H9 (cell line): ENCODE results near the gene FARP2. TPM values are rescaled to one million over a fixed set of nuclear protein-coding genes. Genes with fewer than 3 reads are reported as not detected.
A peak's percentile ranks its signal among the peaks of the same experiment; 100 is the strongest.

Experiments
- DNase-seq: peaks from one replicate; pipeline ENCODE4 v3.0.0-alpha.2; 2017
- H2AFZ ChIP-seq: one replicate; pipeline ENCODE4 v1.6.1; 2013; ENCODE audit warnings: mild to moderate bottlenecking, low read length, control low read depth, moderate library complexity
- H2AK5ac ChIP-seq: 2 replicates; pipeline ENCODE4 v1.6.1; 2013; ENCODE audit warnings: low read length, control low read depth, mixed read lengths; ENCODE audit not compliant: insufficient read length
- H2BK120ac ChIP-seq: one replicate; pipeline ENCODE4 v1.6.1; 2013; ENCODE audit warnings: low read depth, mild to moderate bottlenecking, low read length, control low read depth, inconsistent platforms; ENCODE audit not compliant: poor library complexity, severe bottlenecking
- H2BK12ac ChIP-seq: 2 replicates; pipeline ENCODE4 v1.6.1; 2013; ENCODE audit warnings: low read length, control low read depth, mixed read lengths, low read depth; ENCODE audit not compliant: insufficient read length
- H2BK15ac ChIP-seq: 2 replicates; pipeline ENCODE4 v1.6.1; 2013; ENCODE audit warnings: low read depth, low read length, control low read depth
- H2BK20ac ChIP-seq: one replicate; pipeline ENCODE4 v1.6.1; 2013; ENCODE audit warnings: low read depth, mild to moderate bottlenecking, low read length, control low read depth, inconsistent platforms; ENCODE audit not compliant: poor library complexity, severe bottlenecking
- H2BK5ac ChIP-seq: 2 replicates; pipeline ENCODE4 v1.6.1; 2013; ENCODE audit warnings: low read length, control low read depth, mixed read lengths; ENCODE audit not compliant: insufficient read length
- H3K14ac ChIP-seq: 2 replicates; pipeline ENCODE4 v1.6.1; 2013; ENCODE audit warnings: low read length, control low read depth; ENCODE audit not compliant: insufficient read depth
- H3K18ac ChIP-seq: 2 replicates; pipeline ENCODE4 v1.6.1; 2013; ENCODE audit warnings: low read depth, mild to moderate bottlenecking, mixed read lengths, low read length, control low read depth; ENCODE audit not compliant: insufficient read length
- H3K23ac ChIP-seq: 2 replicates; pipeline ENCODE4 v1.6.1; 2013; ENCODE audit warnings: low read length, control low read depth, mixed read lengths, low read depth; ENCODE audit not compliant: insufficient read length
- H3K23me2 ChIP-seq: 2 replicates; pipeline ENCODE4 v1.6.1; 2013; ENCODE audit warnings: low read depth, mild to moderate bottlenecking, mixed read lengths, low read length, control low read depth; ENCODE audit not compliant: insufficient read length, poor library complexity, severe bottlenecking
- H3K27ac ChIP-seq: 2 replicates; pipeline ENCODE4 v1.5.1; 2013; ENCODE audit warnings: low read length, control low read depth, mixed read lengths, low read depth; ENCODE audit not compliant: insufficient read length
- H3K27me3 ChIP-seq: 2 replicates; pipeline ENCODE4 v1.6.1; 2013; ENCODE audit warnings: low read length, control low read depth, inconsistent platforms; ENCODE audit not compliant: insufficient read depth
- H3K4ac ChIP-seq: 2 replicates; pipeline ENCODE4 v1.6.1; 2013; ENCODE audit warnings: low read depth, mild to moderate bottlenecking, control low read depth, inconsistent platforms, low read length, moderate library complexity
- H3K4me1 ChIP-seq: 2 replicates; pipeline ENCODE4 v1.6.1; 2013; ENCODE audit warnings: low read length, control low read depth, inconsistent platforms; ENCODE audit not compliant: insufficient read depth
- H3K4me2 ChIP-seq: 2 replicates; pipeline ENCODE4 v1.6.1; 2013; ENCODE audit warnings: low read length, control low read depth, mixed read lengths; ENCODE audit not compliant: insufficient read length, insufficient read depth
- H3K56ac ChIP-seq: 2 replicates; pipeline ENCODE4 v1.6.1; 2013; ENCODE audit warnings: low read depth, mild to moderate bottlenecking, mixed read lengths, low read length, control low read depth; ENCODE audit not compliant: insufficient read length
- H3K79me1 ChIP-seq: 2 replicates; pipeline ENCODE4 v1.6.1; 2013; ENCODE audit warnings: low read depth, mild to moderate bottlenecking, moderate library complexity, low read length, control low read depth, inconsistent platforms; ENCODE audit not compliant: insufficient read depth, poor library complexity, severe bottlenecking
- H3K79me2 ChIP-seq: 2 replicates; pipeline ENCODE4 v1.6.1; 2013; ENCODE audit warnings: low read length, control low read depth, inconsistent platforms; ENCODE audit not compliant: insufficient read depth
- H3K9ac ChIP-seq: 2 replicates; pipeline ENCODE4 v1.6.1; 2013; ENCODE audit warnings: low read length, control low read depth, mixed read lengths; ENCODE audit not compliant: insufficient read length; ENCODE audit errors: extremely low read depth
- H3K9me3 ChIP-seq: one replicate; pipeline ENCODE4 v1.6.1; 2013; ENCODE audit warnings: low read depth, low read length, inconsistent platforms; ENCODE audit not compliant: control insufficient read depth
- H3T11ph ChIP-seq: one replicate; pipeline ENCODE4 v1.6.1; 2013; ENCODE audit warnings: mild to moderate bottlenecking, low read length, control low read depth, inconsistent platforms
- H4K20me1 ChIP-seq: one replicate; pipeline ENCODE4 v1.6.1; 2013; ENCODE audit not compliant: control insufficient read depth, insufficient read length, insufficient read depth
- H4K5ac ChIP-seq: 2 replicates; pipeline ENCODE4 v1.6.1; 2013; ENCODE audit warnings: low read depth, mild to moderate bottlenecking, mixed read lengths, low read length, control low read depth; ENCODE audit not compliant: insufficient read length
- H4K8ac ChIP-seq: replicated peaks from 2 replicates; pipeline ENCODE4 v1.6.1; 2013; ENCODE audit warnings: low read length, control low read depth, mixed read lengths, low read depth; ENCODE audit not compliant: insufficient read length
- H4K91ac ChIP-seq: 2 replicates; pipeline ENCODE4 v1.6.1; 2013; ENCODE audit warnings: low read depth, mild to moderate bottlenecking, moderate library complexity, mixed read lengths, low read length, control low read depth; ENCODE audit not compliant: insufficient read length
- H3K27ac Mint-ChIP-seq, 3 experiments: 2 replicates in 2 of 3; 3 replicates in 1 of 3; pipeline ENCODE4 v1.8.0; 2020 to 2021; ENCODE audit warnings: mixed read lengths in 3 of 3, mild to moderate bottlenecking in 1 of 3, moderate library complexity in 1 of 3
- H3K27me3 Mint-ChIP-seq: 2 replicates; pipeline ENCODE4 v1.8.0; 2021; ENCODE audit warnings: low read depth, mild to moderate bottlenecking, moderate library complexity, mixed read lengths
- H3K36me3 Mint-ChIP-seq, 3 experiments: 2 replicates in 2 of 3; 3 replicates in 1 of 3; pipeline ENCODE4 v1.8.0; 2020 to 2021; ENCODE audit warnings: low read depth in 3 of 3, mixed read lengths in 3 of 3; ENCODE audit not compliant: insufficient read depth in 1 of 3
- H3K4me1 Mint-ChIP-seq, 2 experiments: 2 replicates each; pipeline ENCODE4 v1.8.0; 2020; ENCODE audit warnings: mixed read lengths in 2 of 2
- H3K4me3 Mint-ChIP-seq, 2 experiments: 2 replicates in 1 of 2; 3 replicates in 1 of 2; pipeline ENCODE4 v1.8.0; 2020 to 2021; ENCODE audit warnings: mild to moderate bottlenecking in 2 of 2, mixed read lengths in 2 of 2, moderate library complexity in 1 of 2
- H3K9me3 Mint-ChIP-seq, 2 experiments: 2 replicates in 1 of 2; 3 replicates in 1 of 2; pipeline ENCODE4 v1.8.0; 2020; ENCODE audit warnings: mild to moderate bottlenecking in 2 of 2, mixed read lengths in 2 of 2, moderate library complexity in 1 of 2
- CTCF ChIP-seq: fragments of 200-600 bp; sonication (generic); conservative IDR thresholded peaks from 3 replicates; pipeline ENCODE4 v1.8.0; 2021; ENCODE audit warnings: antibody characterized with exemption, mild to moderate bottlenecking
- WGBS: extraction: QIAGEN DNeasy Blood & Tissue Kit; methylation state at CpG from one replicate; pipeline ENCODE4 v1.1.7; 2013; ENCODE audit warnings: missing lambda C conversion rate, low lambda C conversion rate, mixed read lengths; ENCODE audit not compliant: insufficient read length; ENCODE audit errors: extremely low coverage; 5-methylcytosine and 5-hydroxymethylcytosine counted together
- total RNA-seq: library from RNA; stranded (reverse); gene quantifications from 2 replicates; pipeline ENCODE4 v1.2.1, GENCODE V29; 2021

FARP2 gene
- total RNA-seq, 1 experiment from 2014 or later: 33.9 TPM

GRCh38 chr2:241468476-241468781 is 112.3 kb downstream of the FARP2 start:
- Histone ChIP-seq H3K14ac (peak overlapping the region; percentile 41; the same call in 1 of the 2 replicates), H3K27me3 (no peaks in the 10 kb centered on the region), H2AK5ac (no peak overlapping the region), H4K20me1 (no peaks in the 10 kb centered on the region), H3K18ac (no peak overlapping the region), H2BK15ac (no peak overlapping the region), H3K56ac (no peak overlapping the region), H3K9me3 (no peaks in the 10 kb centered on the region), H4K91ac (no peak overlapping the region), H3K23me2 (no peaks in the 10 kb centered on the region), H3K79me2 (no peaks in the 10 kb centered on the region), H3K9ac (no peak overlapping the region), H2AFZ (no peak overlapping the region), H3T11ph (no peak overlapping the region), H3K4me2 (no peak overlapping the region), H4K5ac (no peak overlapping the region), H2BK12ac (no peak overlapping the region), H3K79me1 (no peaks in the 10 kb centered on the region), H2BK120ac (no peak overlapping the region), H3K27ac (no peak overlapping the region), H3K23ac (no peak overlapping the region), H3K4me1 (no peaks in the 10 kb centered on the region), H3K4ac (no peak overlapping the region), H4K8ac (no peak overlapping the region), H2BK20ac (no peak overlapping the region), H2BK5ac (no peak overlapping the region)
- Mint-ChIP-seq H3K27me3 (peaks cover 26% of the 10 kb centered on the region), H3K4me1 (peaks cover 3% of the 10 kb centered on the region in 2 experiments; a peak in 1 of 4 replicates), H3K4me3 (no peak overlapping the region), H3K27ac (no peak overlapping the region), H3K9me3 (peaks cover 12 to 14% of the 10 kb centered on the region in 2 experiments; a peak in 2 of 5 replicates), H3K36me3 (peaks cover 0 to 4% (median 0%) of the 10 kb centered on the region in 3 experiments; a peak in 3 of 7 replicates)
- no peak for DNase-seq
- no peak for TF ChIP-seq CTCF
- WGBS: no CpG with 5 or more reads among the region's 2 CpGs
